Retinal pigment epithelial cell (primary cell): ENCODE results near the gene RHCE.
"Not testable (repeated sequence)": the region's sequence is repeated elsewhere in the genome, so short reads cannot be mapped to it uniquely, and the experiment has no call there.

Experiments used
- DNase-seq: peaks from one replicate; pipeline ENCODE4 v3.0.0-alpha.2; 2010; ENCODE audit warnings: low read depth
- H3K4me3 ChIP-seq: 2 replicates; pipeline ENCODE4 v1.5.1; 2011; ENCODE audit warnings: mild to moderate bottlenecking, low read length, control low read depth, moderate library complexity
- TF ChIP-seq, protein P1 (sequence below): conservative IDR thresholded peaks from 2 replicates; pipeline ENCODE4 v1.5.1; 2011; ENCODE audit warnings: low read depth, low read length, control low read depth, inconsistent platforms

RHCE gene

DNA sequence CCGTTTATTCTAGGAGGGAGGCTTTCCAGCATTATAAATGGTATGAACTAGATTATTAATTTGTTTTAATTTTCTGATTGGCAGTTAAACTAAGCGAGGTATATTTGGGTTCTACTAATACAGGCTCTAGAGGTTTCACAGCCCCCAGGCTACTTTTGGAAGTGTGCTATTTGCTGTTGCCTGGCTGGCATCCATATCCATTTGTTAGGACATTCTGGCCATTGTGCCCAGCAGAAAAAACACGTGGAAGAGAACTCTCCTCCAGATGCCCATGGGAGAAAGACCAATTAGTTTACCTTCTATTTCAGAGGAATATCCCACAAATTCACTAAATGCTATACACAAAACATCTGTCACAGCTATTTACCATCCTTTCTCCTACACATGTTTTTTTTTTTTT is 39.4 kb upstream of the RHCE start:
- no peak overlapping the region for H3K4me3 ChIP-seq
- TF ChIP-seq, protein P1, sequence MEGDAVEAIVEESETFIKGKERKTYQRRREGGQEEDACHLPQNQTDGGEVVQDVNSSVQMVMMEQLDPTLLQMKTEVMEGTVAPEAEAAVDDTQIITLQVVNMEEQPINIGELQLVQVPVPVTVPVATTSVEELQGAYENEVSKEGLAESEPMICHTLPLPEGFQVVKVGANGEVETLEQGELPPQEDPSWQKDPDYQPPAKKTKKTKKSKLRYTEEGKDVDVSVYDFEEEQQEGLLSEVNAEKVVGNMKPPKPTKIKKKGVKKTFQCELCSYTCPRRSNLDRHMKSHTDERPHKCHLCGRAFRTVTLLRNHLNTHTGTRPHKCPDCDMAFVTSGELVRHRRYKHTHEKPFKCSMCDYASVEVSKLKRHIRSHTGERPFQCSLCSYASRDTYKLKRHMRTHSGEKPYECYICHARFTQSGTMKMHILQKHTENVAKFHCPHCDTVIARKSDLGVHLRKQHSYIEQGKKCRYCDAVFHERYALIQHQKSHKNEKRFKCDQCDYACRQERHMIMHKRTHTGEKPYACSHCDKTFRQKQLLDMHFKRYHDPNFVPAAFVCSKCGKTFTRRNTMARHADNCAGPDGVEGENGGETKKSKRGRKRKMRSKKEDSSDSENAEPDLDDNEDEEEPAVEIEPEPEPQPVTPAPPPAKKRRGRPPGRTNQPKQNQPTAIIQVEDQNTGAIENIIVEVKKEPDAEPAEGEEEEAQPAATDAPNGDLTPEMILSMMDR, result no peak
- DNase-seq, result no peak

DNA sequence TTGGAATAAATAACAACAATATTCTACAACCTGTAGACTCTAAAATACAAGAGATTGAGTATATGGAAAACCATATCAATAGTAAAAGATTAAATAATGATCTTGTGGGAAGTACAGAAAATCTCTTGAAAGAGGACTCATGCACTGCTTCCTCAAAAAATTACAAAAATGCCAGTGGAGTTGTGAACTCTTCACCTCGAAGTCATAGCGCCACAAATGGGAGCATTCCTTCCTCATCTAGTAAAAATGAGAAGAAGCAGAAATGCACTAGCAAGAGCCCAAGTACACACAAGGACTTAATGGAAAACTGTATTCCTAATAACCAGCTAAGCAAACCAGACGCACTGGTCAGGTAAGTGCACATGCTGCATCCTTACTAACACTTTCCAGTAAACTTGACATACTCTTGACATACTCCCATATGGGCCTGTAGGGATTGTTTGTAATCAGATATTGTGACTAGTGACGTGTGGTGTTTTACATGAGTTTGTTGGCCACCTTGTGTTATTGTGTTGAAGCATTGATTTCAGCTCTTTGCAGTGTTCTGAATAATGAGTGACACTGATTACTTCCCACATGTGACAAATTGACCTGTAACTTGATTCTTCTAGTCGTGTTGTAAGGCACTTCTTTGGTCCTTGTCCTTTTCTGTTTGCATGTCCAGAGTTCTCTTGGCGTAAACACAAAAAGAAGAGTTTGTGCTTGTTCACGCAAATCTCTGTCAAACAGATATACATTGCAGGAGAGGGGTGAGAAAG is 38.1 kb upstream of the RHCE start:
- no peak overlapping the region for H3K4me3 ChIP-seq
- no peak for DNase-seq
- TF ChIP-seq, protein P1, result no peak

GRCh38 chr1:25456502-25456901 is 35.9 kb upstream of the RHCE start:
- no peak overlapping the region for H3K4me3 ChIP-seq
- no peak for DNase-seq
- TF ChIP-seq, protein P1, result no peak

DNA sequence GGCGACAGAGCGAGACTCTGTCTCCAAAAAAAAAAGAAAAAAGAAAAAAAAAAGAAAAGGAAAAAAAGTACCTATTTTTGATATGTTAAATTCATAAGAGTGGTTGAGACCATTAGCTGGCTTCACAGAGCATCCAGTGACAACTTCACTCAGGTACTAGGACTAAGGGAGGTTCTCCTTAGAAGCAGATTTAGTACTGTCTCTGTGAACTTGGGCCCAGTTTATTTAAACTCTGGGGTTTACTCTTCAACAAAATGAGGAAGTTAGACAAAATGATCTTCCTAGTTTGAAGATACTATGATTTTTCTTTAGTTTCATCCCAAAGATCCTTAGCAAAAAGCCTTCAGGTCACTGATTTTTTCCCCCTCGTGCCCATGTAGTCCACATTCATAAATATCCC is 31.3 kb upstream of the RHCE start:
- DNase-seq, result no peak
- H3K4me3 ChIP-seq, result no peak overlapping the region
- TF ChIP-seq, protein P1, result no peak

GRCh38 chr1:25450891-25451290 is 30.3 kb upstream of the RHCE start:
- DNase-seq, result no peak
- TF ChIP-seq, protein P1, result no peak
- no peak overlapping the region for H3K4me3 ChIP-seq

DNA sequence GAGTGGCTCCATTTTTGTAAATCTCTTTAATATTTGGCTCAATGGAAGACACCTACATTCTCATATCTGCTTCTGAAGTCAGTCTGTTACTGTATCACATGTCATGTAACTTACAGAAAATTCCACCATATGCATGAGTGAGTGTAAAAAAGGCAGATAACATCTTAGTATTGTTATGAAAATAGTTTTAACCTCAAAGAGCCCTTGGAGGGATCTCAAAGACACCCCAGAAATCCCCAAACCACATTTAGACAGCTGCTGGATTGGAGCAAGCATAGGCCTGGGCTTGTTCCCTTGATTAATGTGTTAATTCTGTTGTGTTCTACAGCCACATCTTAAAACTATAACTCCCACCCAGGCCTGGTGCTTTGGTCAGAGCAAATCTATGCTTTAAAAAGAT is 26.9 kb upstream of the RHCE start:
- H3K4me3 ChIP-seq, result no peak overlapping the region
- no peak for DNase-seq
- TF ChIP-seq, protein P1, result no peak

DNA sequence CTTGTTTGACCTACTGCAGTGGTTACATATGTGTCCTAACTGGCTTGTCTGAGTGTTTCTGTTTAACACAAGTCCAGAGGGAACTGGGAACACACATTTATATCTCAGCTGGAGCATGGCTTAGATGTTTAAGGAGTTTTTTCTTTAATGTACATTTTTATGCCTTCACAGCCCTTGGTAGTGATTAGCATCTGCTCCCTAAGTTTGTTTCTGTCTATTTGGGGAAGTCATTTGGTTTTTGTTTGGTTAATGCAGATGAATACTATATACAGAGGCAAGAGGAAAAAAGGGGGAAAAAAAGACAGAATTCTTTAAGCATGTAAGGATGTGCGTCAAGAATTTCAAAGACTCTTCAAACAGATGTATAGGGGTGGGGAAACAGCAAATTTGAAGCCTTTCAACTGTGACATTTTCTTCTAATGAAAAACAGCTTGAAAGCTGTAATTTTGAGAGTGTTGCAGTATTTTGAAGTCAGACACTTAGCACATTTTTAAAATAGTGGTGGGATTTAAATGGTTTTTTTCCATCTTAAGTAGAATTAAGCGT is 25.4 kb upstream of the RHCE start:
- TF ChIP-seq, protein P1, result no peak
- H3K4me3 ChIP-seq, result no peak overlapping the region
- DNase-seq, result no peak

DNA sequence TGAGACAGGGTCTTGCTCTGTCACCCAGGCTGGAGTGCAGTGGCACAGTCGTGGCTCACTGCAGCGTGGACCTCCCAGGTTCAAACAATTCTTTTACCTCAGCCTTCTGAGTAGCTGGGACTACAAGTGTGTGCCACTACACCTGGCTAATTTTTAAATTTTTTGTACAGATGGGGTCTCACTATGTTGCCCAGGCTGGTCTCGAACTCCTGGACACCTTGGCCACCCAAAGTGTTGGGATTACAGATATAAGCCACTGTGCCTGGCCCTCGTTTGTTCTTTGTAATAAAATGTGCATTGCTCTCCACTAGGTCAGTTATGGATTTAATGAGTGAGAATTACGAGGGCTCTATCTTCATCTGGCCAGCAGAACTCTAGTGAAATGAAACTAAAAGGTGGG is 24.0 kb upstream of the RHCE start:
- DNase-seq, H3K4me3 ChIP-seq: not testable (repeated sequence)
